Measurements from ENCODE around the gene BYSL. TPM values are rescaled to one million over a fixed set of nuclear protein-coding genes. Genes with fewer than 3 reads are reported as not detected.

The BYSL gene
- total and polyA plus RNA-seq, 7 experiments from 2014 or later = 3.9 to 35.7 (median 6.6) TPM

GRCh38 chr6:41894366-41895299, 26.7 kb upstream of the BYSL start:
- POLR2A ChIA-PET = interaction anchor here (0.5 to 1.9 kb wide), 7 partner anchors 8 to 226 kb away, joined by 3 to 5 read pairs (median 3); partner anchors contain the start of gene TAF8
- Histone ChIP-seq H3K4me1 (ENCODE audit: control insufficient read depth in 2 of 2, insufficient read depth in 2 of 2, low read length in 2 of 2) (peaks cover 14 to 26% of the 10 kb centered on the region in 2 donors), H3K4me3 (ENCODE audit: low read length) (peak overlapping the region; percentile 69), H3K27ac (ENCODE audit: low read depth, low read length) (peak overlapping the region; percentile 76), H3K27me3 (ENCODE audit: control insufficient read depth in 2 of 2, insufficient read depth in 2 of 2, low read length in 2 of 2) (no peaks in the 10 kb centered on the region), H3K36me3 (ENCODE audit: control insufficient read depth in 2 of 3, insufficient read depth in 3 of 3, low read length in 3 of 3) (no peaks in the 10 kb centered on the region), H3K9me3 (ENCODE audit: control insufficient read depth in 2 of 3, low read length in 3 of 3) (no peaks in the 10 kb centered on the region)
- no peaks in the 10 kb centered on the region for H3K9me3 Mint-ChIP-seq
- H3K4me1 Mint-ChIP-seq = peaks cover 5 to 17% (median 11%) of the 10 kb centered on the region in 7 donors
- H3K4me3 Mint-ChIP-seq = peak overlapping the region in 1 of 10 donors; percentile 94
- peak in 1 of 9 donors; percentile 64 for DNase-seq
- ATAC-seq = peak; percentile 61
- CTCF ChIA-PET = interaction anchor here (1.1 to 1.4 kb wide), 2 partner anchors 150 to 210 kb away, joined by 3 read pairs; no protein-coding TSS in a partner anchor
- intact Hi-C loops (cut with micrococcal nuclease) = loop anchor here (1.0 to 5.0 kb wide), 16 partner anchors 8 to 1278 kb away; partner anchors contain the start of genes BYSL (in 2 of the 2), CCND3 (in 2 of the 2), MED20 (in 2 of the 2) and TAF8 (in 2 of the 2)
- H3K27me3 Mint-ChIP-seq = peaks cover 0 to 7% (median 0%) of the 10 kb centered on the region in 5 donors
- peaks cover 0 to 2% (median 0%) of the 10 kb centered on the region in 5 donors for H3K36me3 Mint-ChIP-seq
- peak overlapping the region in 6 of 9 donors; percentile 14 to 93 (median 84) for H3K27ac Mint-ChIP-seq

- H3K36me3 ChIP-seq (ENCODE audit: control insufficient read depth in 2 of 3, insufficient read depth in 3 of 3, low read length in 3 of 3) = no peaks in the 10 kb centered on the region
- H3K4me3 ChIP-seq (ENCODE audit: low read length) = peak within 1 kb of the TSS; percentile 69
- no peaks in the 10 kb centered on the region for H3K9me3 Mint-ChIP-seq
- H3K27ac ChIP-seq (ENCODE audit: low read depth, low read length) = peak within 1 kb of the TSS; percentile 76
- peaks cover 0 to 2% (median 0%) of the 10 kb centered on the region in 5 donors for H3K36me3 Mint-ChIP-seq
- peak within 1 kb of the TSS in 1 of 10 donors; percentile 94 for H3K4me3 Mint-ChIP-seq
- peak within 1 kb of the TSS in 7 of 9 donors; percentile 78 to 97 (median 93) for H3K27ac Mint-ChIP-seq
- ATAC-seq (peak; percentile 97), DNase-seq (peak; percentile 83 to 92 (median 90))
- intact Hi-C loops (cut with micrococcal nuclease) = loop anchor here (1.0 to 5.0 kb wide), 15 partner anchors 26 to 1277 kb away; partner anchors contain the start of genes BYSL (in 2 of the 2), CCND3 (in 2 of the 2), MED20 (in 2 of the 2) and TAF8 (in 2 of the 2)
- no peaks in the 10 kb centered on the region for H3K9me3 ChIP-seq (ENCODE audit: control insufficient read depth in 2 of 3, low read length in 3 of 3)
- peaks cover 5 to 17% (median 11%) of the 10 kb centered on the region in 7 donors for H3K4me1 Mint-ChIP-seq
- H3K27me3 ChIP-seq (ENCODE audit: control insufficient read depth in 2 of 2, insufficient read depth in 2 of 2, low read length in 2 of 2) = no peaks in the 10 kb centered on the region
- H3K4me1 ChIP-seq (ENCODE audit: control insufficient read depth in 2 of 2, insufficient read depth in 2 of 2, low read length in 2 of 2) = peaks cover 14 to 26% of the 10 kb centered on the region in 2 donors
- H3K27me3 Mint-ChIP-seq = peaks cover 0 to 7% (median 0%) of the 10 kb centered on the region in 5 donors
- ChIA-PET POLR2A (interaction anchor here (0.5 to 1.9 kb wide), 9 partner anchors 9 to 243 kb away, joined by 3 to 8 read pairs (median 4); partner anchors contain the start of genes BYSL, MED20, TAF8 and TOMM6), CTCF (interaction anchor here (0.5 to 1.4 kb wide), 5 partner anchors 26 to 320 kb away, joined by 3 to 5 read pairs (median 5); partner anchors contain the start of genes BYSL, MED20 and TOMM6)
These were observed 25.7 kb upstream of the BYSL start, which contains the start of gene USP49 for GRCh38 chr6:41895300-41896233. Gene USP49, minus strand, starts transcription at chr6:41895375. Its CDS starts 88,392 bp downstream, at chr6:41806983.

- no peaks in the 10 kb centered on the region for H3K9me3 Mint-ChIP-seq
- intact Hi-C loops (cut with micrococcal nuclease) = loop anchor here (5.0 kb wide), 4 partner anchors 49 to 1276 kb away; partner anchors contain the start of genes FOXP4 (in 1 of the 2), SRF (in 1 of the 2) and TBCC (in 1 of the 2)
- H3K27ac Mint-ChIP-seq = peak overlapping the region in 7 of 9 donors; percentile 11 to 97 (median 93)
These were observed 25.0 kb upstream of the BYSL start for GRCh38 chr6:41896281-41896680.

GRCh38 chr6:41900861-41901260, 20.4 kb upstream of the BYSL start:
- H3K4me3 Mint-ChIP-seq = no peak overlapping the region
- Histone ChIP-seq H3K9me3 (ENCODE audit: control insufficient read depth in 2 of 3, low read length in 3 of 3) (no peaks in the 10 kb centered on the region), H3K4me1 (ENCODE audit: control insufficient read depth in 2 of 2, insufficient read depth in 2 of 2, low read length in 2 of 2) (peaks cover 5 to 14% of the 10 kb centered on the region in 2 donors), H3K27me3 (ENCODE audit: control insufficient read depth in 2 of 2, insufficient read depth in 2 of 2, low read length in 2 of 2) (no peaks in the 10 kb centered on the region), H3K27ac (ENCODE audit: low read depth, low read length) (no peak overlapping the region), H3K36me3 (ENCODE audit: control insufficient read depth in 2 of 3, insufficient read depth in 3 of 3, low read length in 3 of 3) (no peaks in the 10 kb centered on the region), H3K4me3 (ENCODE audit: low read length) (no peak overlapping the region)
- H3K4me1 Mint-ChIP-seq = peaks cover 12 to 31% (median 27%) of the 10 kb centered on the region in 7 donors
- DNase-seq (no peak), ATAC-seq (no peak)
- peak overlapping the region in 1 of 9 donors; percentile 31 for H3K27ac Mint-ChIP-seq
- intact Hi-C loops (cut with micrococcal nuclease) = no loop called here
- H3K9me3 Mint-ChIP-seq = no peaks in the 10 kb centered on the region
- peaks cover 0 to 7% (median 0%) of the 10 kb centered on the region in 5 donors for H3K36me3 Mint-ChIP-seq
- no peaks in the 10 kb centered on the region for H3K27me3 Mint-ChIP-seq
- CTCF ChIA-PET = interaction anchor here (0.8 kb wide), 1 partner anchor 145 kb away, joined by 5 read pairs; no protein-coding TSS in a partner anchor
- POLR2A ChIA-PET = interaction anchor here (1.0 kb wide), 1 partner anchor 144 kb away, joined by 5 read pairs; no protein-coding TSS in a partner anchor

More at GRCh38 chr6:41896281-41896680, 25.0 kb upstream of the BYSL start:
- POLR2A ChIA-PET = interaction anchor here (0.7 to 1.9 kb wide), 6 partner anchors 10 to 242 kb away, joined by 3 to 8 read pairs (median 4); partner anchors contain the start of genes BYSL, MED20, TAF8 and TOMM6
- Histone ChIP-seq H3K36me3 (ENCODE audit: control insufficient read depth in 2 of 3, insufficient read depth in 3 of 3, low read length in 3 of 3) (no peaks in the 10 kb centered on the region), H3K4me3 (ENCODE audit: low read length) (peak overlapping the region; percentile 69), H3K9me3 (ENCODE audit: control insufficient read depth in 2 of 3, low read length in 3 of 3) (no peaks in the 10 kb centered on the region), H3K27ac (ENCODE audit: low read depth, low read length) (peak overlapping the region; percentile 76), H3K27me3 (ENCODE audit: control insufficient read depth in 2 of 2, insufficient read depth in 2 of 2, low read length in 2 of 2) (no peaks in the 10 kb centered on the region), H3K4me1 (ENCODE audit: control insufficient read depth in 2 of 2, insufficient read depth in 2 of 2, low read length in 2 of 2) (peaks cover 14 to 26% of the 10 kb centered on the region in 2 donors)
- Mint-ChIP-seq H3K36me3 (peaks cover 0 to 2% (median 0%) of the 10 kb centered on the region in 5 donors), H3K4me1 (peaks cover 5 to 17% (median 11%) of the 10 kb centered on the region in 7 donors), H3K27me3 (peaks cover 0 to 7% (median 0%) of the 10 kb centered on the region in 5 donors), H3K4me3 (peak overlapping the region in 1 of 10 donors; percentile 94)
- CTCF ChIA-PET = interaction anchor here (0.7 to 1.4 kb wide), 4 partner anchors 25 to 148 kb away, joined by 3 to 5 read pairs (median 4); partner anchors contain the start of genes BYSL, MED20 and TOMM6
- no peak for ATAC-seq
- no peak for DNase-seq

- no peaks in the 10 kb centered on the region for H3K9me3 Mint-ChIP-seq
- Histone ChIP-seq H3K9me3 (ENCODE audit: control insufficient read depth in 2 of 3, low read length in 3 of 3) (no peaks in the 10 kb centered on the region), H3K27ac (ENCODE audit: low read depth, low read length) (no peak overlapping the region), H3K36me3 (ENCODE audit: control insufficient read depth in 2 of 3, insufficient read depth in 3 of 3, low read length in 3 of 3) (peaks cover 0 to 10% (median 0%) of the 10 kb centered on the region in 3 experiments), H3K4me3 (ENCODE audit: low read length) (no peak overlapping the region), H3K4me1 (ENCODE audit: control insufficient read depth in 2 of 2, insufficient read depth in 2 of 2, low read length in 2 of 2) (peaks cover 0 to 7% of the 10 kb centered on the region in 2 donors), H3K27me3 (ENCODE audit: control insufficient read depth in 2 of 2, insufficient read depth in 2 of 2, low read length in 2 of 2) (no peaks in the 10 kb centered on the region)
- H3K27ac Mint-ChIP-seq = peak overlapping the region in 7 of 9 donors; percentile 5 to 61 (median 14)
- H3K4me3 Mint-ChIP-seq = no peak overlapping the region
- ATAC-seq (peak; percentile 78), DNase-seq (peak in 8 of 9 donors; percentile 42 to 66 (median 52))
- peaks cover 8 to 27% (median 23%) of the 10 kb centered on the region in 7 donors for H3K4me1 Mint-ChIP-seq
- intact Hi-C loops (cut with micrococcal nuclease) = loop anchor here (1.0 to 2.0 kb wide), 6 partner anchors 8 to 315 kb away; partner anchors contain the start of genes BYSL (in 1 of the 2), MED20 (in 1 of the 2) and MRPS10 (in 1 of the 2)
- ChIA-PET POLR2A (interaction anchor here (1.0 to 1.4 kb wide), 3 partner anchors 142 to 147 kb away, joined by 3 to 5 read pairs (median 3); no protein-coding TSS in a partner anchor), CTCF (interaction anchor here (0.8 to 2.3 kb wide), 6 partner anchors 131 to 202 kb away, joined by 3 to 8 read pairs (median 4); no protein-coding TSS in a partner anchor)
- no peaks in the 10 kb centered on the region for H3K27me3 Mint-ChIP-seq
- peaks cover 0 to 7% (median 6%) of the 10 kb centered on the region in 5 donors for H3K36me3 Mint-ChIP-seq
These were observed 19.3 kb upstream of the BYSL start for GRCh38 chr6:41901882-41902519.

Data from naive thymus-derived CD4-positive, alpha-beta T cell (primary cell).